PC-9 (cell line): ENCODE measurements around the gene ELMO2. TPM values are rescaled to one million over a fixed set of nuclear protein-coding genes. Genes with fewer than 3 reads are reported as not detected.

ENCODE experiments used
- BruUV-seq: library from RNA; stranded (reverse); fragments of 400-500 nt; replicated peaks from 2 replicates; lab custom pipeline; 2021; lab: Mats Ljungman, UMichigan
- CTCF ChIA-PET: fragments of 300-600 bp; sonication (Branson Sonifier 250); formaldehyde crosslinking; loops from one replicate; lab custom pipeline; 2022; ENCODE audit warnings: antibody characterized with exemption; lab: Charles Lee
- POLR2A ChIA-PET: fragments of 300-600 bp; sonication (Branson Sonifier 250); formaldehyde crosslinking; loops from one replicate; lab custom pipeline; 2022; ENCODE audit warnings: antibody characterized with exemption; ENCODE audit not compliant: unreplicated experiment; lab: Charles Lee
- DNase-seq, 2 experiments: peaks; one replicate each; pipeline versions ENCODE4 v3.0.0 to v3.0.0-alpha.2; 2015 to 2022; ENCODE audit warnings: mixed read lengths in 1 of 2
- H2AFZ ChIP-seq: fragments of 200-600 bp; sonication (generic); 2 replicates; pipeline ENCODE4 v1.8.1; 2017; ENCODE audit warnings: antibody characterized with exemption
- H3F3A ChIP-seq: fragments of 200-600 bp; sonication (generic); 2 replicates; pipeline ENCODE4 v1.8.1; 2017; ENCODE audit warnings: antibody characterized with exemption, mild to moderate bottlenecking, low read depth; ENCODE audit not compliant: insufficient read depth
- H3K27ac ChIP-seq: fragments of 200-600 bp; sonication (generic); 2 replicates; pipeline ENCODE4 v1.6.1; 2016; ENCODE audit warnings: mixed run types
- H3K27me3 ChIP-seq: fragments of 200-600 bp; sonication (generic); 2 replicates; pipeline ENCODE4 v1.6.1; 2016; ENCODE audit warnings: low read depth, mixed run types; ENCODE audit not compliant: insufficient read depth
- H3K36me3 ChIP-seq: fragments of 200-600 bp; sonication (generic); 2 replicates; pipeline ENCODE4 v1.6.1; 2016; ENCODE audit warnings: low read depth, mixed run types
- H3K4me1 ChIP-seq: fragments of 200-600 bp; sonication (generic); replicated peaks from 2 replicates; pipeline ENCODE4 v1.6.1; 2016; ENCODE audit warnings: mixed run types; ENCODE audit not compliant: insufficient read depth
- H3K4me2 ChIP-seq: fragments of 200-600 bp; sonication (generic); 2 replicates; pipeline ENCODE4 v1.6.1; 2017; ENCODE audit warnings: mixed run types
- H3K4me3 ChIP-seq: fragments of 200-600 bp; sonication (generic); 2 replicates; pipeline ENCODE4 v1.6.1; 2016; ENCODE audit warnings: mixed run types
- H3K79me2 ChIP-seq: fragments of 200-600 bp; sonication (generic); 2 replicates; pipeline ENCODE4 v1.6.1; 2017; ENCODE audit warnings: low read depth, mixed run types
- H3K9me2 ChIP-seq: fragments of 200-600 bp; sonication (generic); 2 replicates; pipeline ENCODE4 v1.8.1; 2017; ENCODE audit warnings: mild to moderate bottlenecking; ENCODE audit not compliant: insufficient read depth
- H3K9me3 ChIP-seq: fragments of 200-600 bp; sonication (generic); 2 replicates; pipeline ENCODE4 v1.8.1; 2016; ENCODE audit warnings: low read depth; ENCODE audit not compliant: insufficient read depth
- H4K20me1 ChIP-seq: fragments of 200-600 bp; sonication (generic); 2 replicates; pipeline ENCODE4 v1.8.1; 2017; ENCODE audit not compliant: insufficient read depth
- EZH2 ChIP-seq: fragments of 200-600 bp; sonication (generic); IDR thresholded peaks from 2 replicates; pipeline ENCODE4 v1.8.0; 2017; ENCODE audit warnings: antibody characterized with exemption, low read depth
- intact Hi-C: fragments of 100-400 bp; cut with micrococcal nuclease; formaldehyde crosslinking; loops from one replicate; pipeline ENCODE4 v1.10.0; 2022; ENCODE audit not compliant: unreplicated experiment
- total RNA-seq: library from RNA; stranded (reverse); gene quantifications from 2 replicates; pipeline ENCODE4 v1.2.3, GENCODE V29; 2021
- TF ChIP-seq, protein P1 (sequence below): fragments of 200-600 bp; sonication (generic); conservative IDR thresholded peaks from 2 replicates; pipeline ENCODE4 v1.6.1; 2017; ENCODE audit warnings: mixed run types, antibody characterized with exemption, mild to moderate bottlenecking, moderate library complexity

Gene ELMO2
- total RNA-seq, 1 experiment from 2014 or later: 29.4 TPM

DNA sequence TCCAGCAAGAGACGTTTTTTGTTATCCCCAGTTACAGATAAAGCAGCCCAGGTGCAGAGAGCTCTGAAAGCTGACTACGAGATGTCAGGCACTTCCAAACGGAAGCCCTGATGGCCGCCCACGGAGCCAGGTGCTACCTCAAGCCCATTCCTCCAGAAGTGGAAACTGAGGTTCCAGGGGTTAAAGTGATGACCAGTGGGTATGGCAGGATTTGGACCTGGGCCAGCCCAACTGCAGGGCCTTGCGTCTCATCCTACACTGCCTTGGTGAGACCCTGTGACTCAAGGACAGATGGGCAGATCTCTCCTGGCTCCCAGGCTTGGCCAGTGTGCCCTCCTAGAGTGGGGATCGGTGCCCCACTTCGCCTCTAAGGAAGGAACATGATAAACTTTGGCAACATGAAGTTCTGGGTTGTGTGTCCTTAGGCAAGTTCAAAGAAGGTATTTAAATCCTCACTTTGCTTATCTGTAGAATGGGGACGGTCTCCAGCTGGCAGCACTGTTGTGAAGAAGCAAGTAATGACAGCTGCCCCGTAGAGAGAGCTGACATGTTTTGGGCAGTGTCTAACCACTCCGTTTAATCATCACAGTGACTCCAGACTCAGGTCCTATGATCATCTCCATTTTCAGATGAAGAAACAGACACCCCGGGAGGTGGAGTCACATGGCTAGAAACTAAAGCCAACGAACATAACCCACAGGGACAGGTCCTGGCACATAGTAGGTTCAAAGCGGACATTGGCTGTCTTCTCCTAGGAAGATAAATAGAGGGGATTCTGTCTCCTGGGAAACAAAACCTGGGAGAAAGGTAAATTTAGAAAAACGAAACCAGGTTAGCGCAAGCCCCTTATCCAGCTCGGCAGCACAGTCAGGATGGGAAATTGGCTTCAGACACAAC is 63.7 kb downstream of the ELMO2 start:
- BruUV-seq: no TSS peak
- ChIA-PET POLR2A (no interaction called here), CTCF (interaction anchor here (0.5 kb wide), 1 partner anchor 35 kb away, joined by 3 read pairs; no protein-coding TSS in a partner anchor)
- H3K27me3 ChIP-seq: peaks cover 60% of the 10 kb centered on the region
- no peaks in the 10 kb centered on the region for H3K4me1 ChIP-seq
- DNase-seq: no peak
- intact Hi-C loops: no loop called here
- H3K9me2 ChIP-seq: no peaks in the 10 kb centered on the region
- H3F3A ChIP-seq: peaks cover 3% of the 10 kb centered on the region; the same call in 1 of the 2 replicates
- H2AFZ ChIP-seq: no peak overlapping the region
- no peaks in the 10 kb centered on the region for H3K9me3 ChIP-seq
- H3K27ac ChIP-seq: no peak overlapping the region
- H3K79me2 ChIP-seq: no peaks in the 10 kb centered on the region
- peaks cover 10% of the 10 kb centered on the region; the same call in 1 of the 2 replicates for H4K20me1 ChIP-seq
- no peaks in the 10 kb centered on the region for H3K36me3 ChIP-seq
- H3K4me3 ChIP-seq: no peak overlapping the region
- TF ChIP-seq, protein P1, sequence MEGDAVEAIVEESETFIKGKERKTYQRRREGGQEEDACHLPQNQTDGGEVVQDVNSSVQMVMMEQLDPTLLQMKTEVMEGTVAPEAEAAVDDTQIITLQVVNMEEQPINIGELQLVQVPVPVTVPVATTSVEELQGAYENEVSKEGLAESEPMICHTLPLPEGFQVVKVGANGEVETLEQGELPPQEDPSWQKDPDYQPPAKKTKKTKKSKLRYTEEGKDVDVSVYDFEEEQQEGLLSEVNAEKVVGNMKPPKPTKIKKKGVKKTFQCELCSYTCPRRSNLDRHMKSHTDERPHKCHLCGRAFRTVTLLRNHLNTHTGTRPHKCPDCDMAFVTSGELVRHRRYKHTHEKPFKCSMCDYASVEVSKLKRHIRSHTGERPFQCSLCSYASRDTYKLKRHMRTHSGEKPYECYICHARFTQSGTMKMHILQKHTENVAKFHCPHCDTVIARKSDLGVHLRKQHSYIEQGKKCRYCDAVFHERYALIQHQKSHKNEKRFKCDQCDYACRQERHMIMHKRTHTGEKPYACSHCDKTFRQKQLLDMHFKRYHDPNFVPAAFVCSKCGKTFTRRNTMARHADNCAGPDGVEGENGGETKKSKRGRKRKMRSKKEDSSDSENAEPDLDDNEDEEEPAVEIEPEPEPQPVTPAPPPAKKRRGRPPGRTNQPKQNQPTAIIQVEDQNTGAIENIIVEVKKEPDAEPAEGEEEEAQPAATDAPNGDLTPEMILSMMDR: no peak
- TF ChIP-seq EZH2: no peak
- no peak overlapping the region for H3K4me2 ChIP-seq

DNA sequence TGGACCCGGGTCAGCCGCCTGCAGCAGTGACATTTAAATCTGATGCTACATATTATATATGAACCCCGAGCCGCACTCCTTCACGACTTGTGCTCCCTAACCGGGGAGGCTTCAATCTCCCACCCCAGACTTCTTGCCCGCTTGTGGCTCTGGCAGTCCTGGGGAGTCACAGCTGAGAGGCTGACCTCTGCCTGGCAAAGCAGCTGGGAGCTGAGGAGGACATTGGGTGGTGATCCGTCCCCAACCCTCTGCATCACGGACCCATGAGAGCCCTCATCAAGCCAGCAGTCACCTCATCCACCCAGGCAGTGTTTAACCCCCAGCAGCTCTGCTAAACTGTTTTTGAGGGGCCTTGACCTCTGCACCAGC is 64.4 kb downstream of the ELMO2 start:
- POLR2A ChIA-PET: no interaction called here
- Histone ChIP-seq H3F3A (peaks cover 3% of the 10 kb centered on the region; the same call in 1 of the 2 replicates), H4K20me1 (peaks cover 6% of the 10 kb centered on the region; the same call in 1 of the 2 replicates), H3K4me2 (no peak overlapping the region), H3K9me3 (no peaks in the 10 kb centered on the region), H3K36me3 (no peaks in the 10 kb centered on the region), H3K9me2 (no peaks in the 10 kb centered on the region), H3K27ac (no peak overlapping the region), H3K4me1 (no peaks in the 10 kb centered on the region), H2AFZ (no peak overlapping the region), H3K79me2 (no peaks in the 10 kb centered on the region), H3K4me3 (no peak overlapping the region), H3K27me3 (peaks cover 68% of the 10 kb centered on the region)
- intact Hi-C loops: no loop called here
- no peak for DNase-seq
- BruUV-seq: no TSS peak
- TF ChIP-seq EZH2: no peak
- TF ChIP-seq, protein P1: no peak
- CTCF ChIA-PET: no interaction called here

DNA sequence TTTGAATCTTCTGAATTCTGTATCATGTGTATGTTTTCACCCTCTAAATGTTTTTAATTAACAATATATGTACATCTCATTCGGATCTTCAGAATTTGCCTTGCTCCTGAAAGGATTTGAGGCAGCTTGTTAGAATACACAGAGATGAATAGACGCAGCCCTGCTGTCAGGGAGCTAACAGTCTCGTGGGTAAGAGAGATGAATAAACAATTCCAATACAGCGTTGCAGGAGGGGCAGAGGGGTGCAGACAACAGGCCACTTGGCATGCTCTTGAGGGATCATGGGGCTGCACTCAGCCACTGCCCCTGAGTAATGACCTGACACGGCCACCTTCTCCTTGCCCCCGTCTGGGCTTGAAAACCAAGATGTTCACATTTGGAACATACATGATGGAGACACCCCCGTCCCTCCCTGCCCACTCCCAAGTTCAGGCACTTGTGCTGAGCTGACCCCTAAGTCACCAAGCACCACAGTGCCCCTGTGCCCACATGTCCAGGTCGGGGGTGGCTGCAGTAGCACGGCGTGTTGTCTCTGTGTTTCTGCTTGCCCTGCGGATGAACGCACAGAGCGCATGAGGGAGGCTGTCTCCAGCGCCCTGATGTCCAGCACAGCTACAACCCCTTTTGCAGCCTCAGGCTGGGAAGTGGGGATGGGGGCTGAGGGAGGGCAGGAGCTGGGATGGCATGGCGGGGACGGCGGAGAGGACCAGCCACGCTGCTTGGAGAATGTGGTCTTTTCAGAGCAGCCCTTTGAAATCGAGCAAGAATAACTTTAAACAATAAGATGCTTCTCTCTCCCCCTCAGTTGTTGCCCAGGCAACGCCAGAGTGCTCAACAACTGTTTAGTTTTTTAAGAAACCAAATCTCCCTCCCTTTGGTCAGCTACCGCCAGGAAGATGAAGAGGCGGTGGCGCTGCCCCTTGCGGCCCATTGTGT is 65.1 kb downstream of the ELMO2 start:
- intact Hi-C loops: no loop called here
- no peak overlapping the region for H3K4me3 ChIP-seq
- DNase-seq: no peak

More for the DNA sequence above, 65.1 kb downstream of the ELMO2 start:
- Histone ChIP-seq H3K27ac (no peak overlapping the region), H3K79me2 (no peaks in the 10 kb centered on the region), H3K36me3 (no peaks in the 10 kb centered on the region), H3K27me3 (peaks cover 74% of the 10 kb centered on the region), H3F3A (peaks cover 3% of the 10 kb centered on the region; the same call in 1 of the 2 replicates), H4K20me1 (peaks cover 5% of the 10 kb centered on the region; the same call in 1 of the 2 replicates), H3K9me2 (no peaks in the 10 kb centered on the region), H3K4me2 (no peak overlapping the region), H2AFZ (no peak overlapping the region), H3K4me1 (no peaks in the 10 kb centered on the region), H3K9me3 (no peaks in the 10 kb centered on the region)
- BruUV-seq: no TSS peak
- no peak for TF ChIP-seq EZH2
- TF ChIP-seq, protein P1: no peak
- ChIA-PET CTCF (no interaction called here), POLR2A (no interaction called here)
